GM21381 (cell line): ENCODE data around the gene GPR17.

Experiments
- ATAC-seq: cut with Tn5 transposase; IDR thresholded peaks from one replicate; pipeline ENCODE4 v1.9.1; 2021; ENCODE audit warnings: mild to moderate bottlenecking, moderate library complexity; ENCODE audit not compliant: unreplicated experiment

GPR17 gene

DNA sequence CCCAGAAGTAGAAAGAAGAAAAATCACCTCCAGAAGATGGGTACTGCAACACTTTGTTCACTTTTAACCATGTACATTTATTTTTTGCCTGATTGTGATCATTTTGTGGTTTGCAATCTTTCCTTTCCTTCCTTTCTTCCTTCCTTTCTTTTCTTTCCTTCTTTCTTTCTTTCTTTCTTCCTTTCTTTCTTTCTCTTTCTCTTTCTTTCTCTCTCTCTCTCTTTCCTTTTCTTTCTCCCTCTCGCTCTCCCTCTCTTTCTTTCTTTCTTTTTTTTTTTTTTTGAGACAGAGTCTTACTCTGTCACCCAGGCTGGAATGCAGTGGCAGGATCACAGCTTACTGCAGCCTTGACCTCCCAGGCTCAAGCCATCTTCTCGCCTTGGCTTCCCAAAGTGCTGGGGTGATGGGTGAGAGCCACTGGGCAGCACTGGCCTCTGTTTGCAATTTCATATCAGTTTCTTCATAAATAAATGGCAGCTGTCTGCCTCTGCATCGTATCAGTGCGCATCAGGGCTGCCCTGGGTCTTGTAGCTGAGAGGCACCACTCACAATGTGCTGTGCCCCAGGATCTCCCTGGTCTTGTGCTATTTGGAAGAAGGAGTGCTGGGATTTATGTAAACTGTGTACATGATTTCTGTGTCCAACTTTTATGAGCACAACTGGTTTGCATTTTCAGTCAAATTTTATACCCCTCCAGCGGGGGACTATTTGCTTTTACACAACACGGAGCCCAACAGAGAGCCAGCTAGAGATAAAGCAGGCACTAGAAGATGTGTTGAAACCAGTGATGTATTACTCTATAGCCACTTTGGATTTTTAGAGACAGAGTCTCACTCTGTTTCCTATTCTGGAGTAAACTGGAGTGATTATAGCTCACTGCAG lies 36.3 kb downstream of the GPR17 start:
- no peak for ATAC-seq

DNA sequence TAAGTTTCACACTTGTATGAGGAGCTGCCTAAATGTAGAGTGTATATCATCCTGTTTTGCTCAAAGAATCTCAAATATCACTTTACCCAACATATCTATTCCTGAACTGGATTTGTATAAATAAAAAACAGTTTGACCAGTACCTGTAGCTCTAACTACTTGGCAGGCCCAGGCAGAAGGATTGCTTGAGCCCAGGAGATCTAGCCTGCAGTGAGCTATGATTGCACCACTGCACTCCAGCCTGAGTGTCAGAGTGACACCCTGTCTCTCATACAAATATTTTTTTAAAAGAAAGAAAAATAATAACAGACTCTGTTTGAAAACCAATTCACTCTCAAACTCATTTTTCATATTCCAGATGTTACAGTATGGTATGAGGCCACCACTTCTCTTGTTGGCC lies 37.1 kb downstream of the GPR17 start:
- ATAC-seq, result no peak

DNA sequence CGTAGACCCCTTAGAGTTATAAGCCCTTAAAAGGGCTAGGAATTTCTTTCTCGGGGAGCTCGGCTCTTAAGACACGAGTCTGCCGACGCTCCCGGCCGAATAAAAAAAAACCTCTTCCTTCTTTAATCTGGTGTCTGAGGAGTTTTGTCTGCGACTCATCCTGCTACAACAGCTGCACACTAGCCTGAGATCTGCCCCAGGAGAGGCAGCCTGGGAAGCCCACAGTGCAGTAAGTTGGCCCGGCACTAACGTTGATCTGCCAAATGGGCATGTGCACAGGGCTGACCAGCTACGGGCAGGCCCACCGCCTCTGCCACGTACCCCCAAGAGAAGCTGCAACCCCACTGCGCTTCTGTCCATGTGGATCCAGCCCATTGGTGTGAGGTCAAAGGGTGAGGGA lies 37.8 kb downstream of the GPR17 start:
- no peak for ATAC-seq

DNA sequence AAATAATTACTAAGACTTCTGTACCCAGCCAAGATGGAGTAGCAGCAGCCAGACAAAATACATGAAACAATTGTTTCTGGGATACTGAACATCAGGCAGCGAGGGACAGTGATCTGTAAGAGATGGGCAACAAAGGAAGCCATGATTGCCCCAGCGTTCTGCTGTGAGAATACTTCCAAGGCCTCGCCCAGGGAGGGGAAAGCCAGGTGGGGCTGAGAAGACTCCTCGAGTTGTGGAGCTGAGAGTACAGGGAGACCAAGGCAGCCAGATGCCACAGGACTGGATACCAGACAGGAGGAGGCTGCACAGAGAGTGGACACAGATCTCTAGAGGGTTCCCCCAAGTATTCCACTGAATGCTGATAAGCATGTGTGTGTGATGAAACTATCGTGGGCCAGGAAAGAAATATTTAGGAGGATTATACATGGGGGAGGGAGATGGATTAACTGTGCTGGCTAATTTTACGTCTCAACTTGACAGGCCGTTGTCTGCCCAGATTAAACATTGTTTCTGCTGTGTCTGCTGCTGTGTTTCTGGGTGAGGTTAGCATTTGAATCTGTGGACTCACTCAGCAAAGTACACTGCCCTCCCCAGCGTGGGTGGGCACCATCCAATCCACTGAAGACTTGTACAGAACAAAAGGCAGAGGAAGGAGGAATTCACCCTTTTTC lies 39.6 kb downstream of the GPR17 start:
- no peak for ATAC-seq

DNA sequence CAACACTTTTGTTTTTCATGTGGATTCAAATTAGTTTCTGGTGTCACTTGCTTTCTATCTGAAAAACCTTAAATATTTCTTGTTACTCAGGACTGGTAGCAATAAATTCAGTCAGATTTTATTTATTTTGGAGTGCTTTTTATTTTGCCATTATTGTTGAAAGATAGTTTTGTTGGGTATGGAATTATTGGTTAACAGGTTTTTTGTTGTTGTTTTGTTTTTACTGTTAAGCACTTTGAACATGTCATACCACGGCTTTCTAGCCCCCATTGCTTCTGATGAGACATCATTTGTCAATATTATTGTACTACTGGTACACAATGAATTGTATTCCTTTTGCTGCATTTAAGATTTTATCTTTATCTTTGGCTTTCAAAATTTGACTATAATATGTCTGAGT lies 42.5 kb downstream of the GPR17 start:
- no peak for ATAC-seq

DNA sequence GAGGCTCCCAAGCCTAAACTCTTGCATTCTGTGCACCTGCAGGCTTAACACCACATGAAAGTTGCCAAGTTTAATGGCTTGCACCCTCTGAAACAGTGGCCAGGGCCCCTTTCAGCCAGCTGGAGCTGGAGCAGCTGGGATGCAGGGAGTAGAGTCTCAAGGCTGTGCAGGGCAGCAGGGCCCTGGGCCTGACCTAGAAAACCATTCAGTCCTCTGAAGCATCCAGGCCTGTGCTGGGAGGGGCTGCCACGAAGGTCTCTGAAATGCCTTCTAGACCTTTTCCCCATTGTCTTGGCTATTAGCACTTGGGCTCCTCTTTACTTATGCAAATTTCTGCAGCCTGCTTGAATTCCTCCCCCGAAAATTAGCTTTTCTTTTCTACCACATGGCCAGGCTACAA lies 44.7 kb downstream of the GPR17 start:
- no peak for ATAC-seq

DNA sequence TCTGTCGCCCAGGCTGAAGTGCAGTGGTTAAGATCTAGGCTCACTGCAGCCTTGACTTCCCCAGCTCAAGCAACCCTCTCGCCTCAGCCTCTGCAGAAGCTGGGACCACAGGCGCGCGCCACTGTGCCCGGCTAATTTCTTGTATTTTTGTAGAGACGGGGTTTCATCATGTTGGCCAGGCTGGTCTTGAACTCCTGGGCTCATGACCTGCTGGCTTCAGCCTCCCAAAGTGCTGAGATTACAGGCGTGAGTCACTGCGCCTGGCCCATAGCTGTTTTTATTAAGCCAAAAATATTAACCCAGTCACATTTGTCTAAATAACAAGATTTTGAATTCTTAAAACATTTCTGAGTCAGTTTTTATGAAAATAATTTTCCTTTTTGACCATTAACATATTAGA lies 49.0 kb downstream of the GPR17 start:
- no peak for ATAC-seq

DNA sequence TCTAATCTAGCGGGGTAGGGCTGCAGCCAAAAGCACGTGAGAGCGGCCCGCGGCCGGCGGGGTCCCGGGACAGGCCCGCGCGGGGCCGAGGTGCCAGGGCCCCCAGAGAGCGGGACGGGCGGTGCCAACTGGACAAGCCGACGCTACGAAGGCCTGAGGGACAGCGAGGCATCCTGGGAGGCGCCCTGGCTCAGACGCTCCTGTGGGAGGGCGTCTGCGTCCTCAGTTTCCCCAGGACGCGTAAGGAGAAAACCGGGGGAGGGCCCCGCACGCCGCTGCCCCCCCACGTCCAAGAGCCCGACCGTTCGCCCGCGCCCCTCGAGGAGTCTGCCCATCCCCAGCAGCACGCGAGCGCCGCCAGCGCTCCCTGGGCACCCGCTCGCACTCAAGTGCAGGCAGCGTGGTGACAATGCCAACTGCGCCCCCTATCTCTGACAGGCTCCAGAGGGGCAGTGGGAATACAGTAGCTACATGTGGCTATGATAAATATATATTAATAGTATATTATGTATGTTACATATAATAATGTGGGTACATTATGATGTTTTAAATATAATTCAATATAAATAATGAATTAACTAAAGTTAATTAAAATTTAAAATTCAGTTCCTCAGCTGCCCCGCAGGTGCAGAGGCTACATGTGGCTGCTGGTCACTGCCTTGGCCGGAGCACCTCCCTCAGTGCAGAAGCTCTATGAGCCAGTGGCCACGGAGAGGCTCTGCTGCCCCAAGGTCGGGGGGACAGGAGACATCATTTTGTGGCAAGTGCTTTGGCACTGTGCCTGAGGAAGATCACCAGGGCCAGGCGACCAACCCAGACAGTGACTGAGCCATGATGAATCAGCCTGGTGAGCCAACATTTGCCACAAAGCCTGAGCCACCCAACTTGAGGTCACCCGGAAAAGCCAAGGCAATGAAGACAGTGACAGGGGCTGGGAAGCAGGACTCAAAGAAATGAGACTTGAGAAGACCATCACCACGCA lies 49.8 kb downstream of the GPR17 start:
- ATAC-seq, result no peak

DNA sequence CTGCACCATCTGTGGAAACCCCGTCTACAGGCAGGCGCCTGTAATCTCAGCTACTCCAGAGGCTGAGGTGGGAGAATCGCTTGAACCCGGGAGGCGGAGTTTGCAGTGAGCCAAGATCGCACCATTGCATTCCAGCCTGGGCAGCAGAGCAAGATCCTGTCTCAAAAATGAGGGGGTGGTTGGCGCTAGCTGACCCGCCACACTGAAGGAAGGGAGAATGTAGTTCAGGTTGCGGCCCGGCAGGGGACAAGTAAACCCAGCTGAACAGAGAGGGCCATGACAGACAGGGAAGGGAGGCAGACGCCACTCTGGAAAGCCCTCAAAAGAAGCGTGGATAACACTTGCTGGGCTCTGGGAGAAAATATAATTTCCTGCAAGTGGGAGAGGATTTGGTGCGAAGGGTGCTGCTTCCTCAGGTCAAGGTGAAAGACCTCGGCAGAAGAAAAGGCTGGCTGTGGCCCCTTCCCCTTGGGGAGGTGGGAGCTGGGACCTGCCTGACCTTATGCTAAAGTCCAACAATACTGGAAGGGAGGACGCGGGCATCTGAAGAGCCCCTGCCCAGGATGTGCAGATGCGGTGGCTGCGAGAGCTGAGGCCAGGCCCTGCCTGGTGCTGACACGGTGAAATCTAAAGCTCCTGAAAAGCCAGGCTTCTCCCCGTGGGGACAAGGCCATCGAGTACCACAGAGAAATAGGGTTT lies 51.7 kb downstream of the GPR17 start:
- ATAC-seq, result no peak

DNA sequence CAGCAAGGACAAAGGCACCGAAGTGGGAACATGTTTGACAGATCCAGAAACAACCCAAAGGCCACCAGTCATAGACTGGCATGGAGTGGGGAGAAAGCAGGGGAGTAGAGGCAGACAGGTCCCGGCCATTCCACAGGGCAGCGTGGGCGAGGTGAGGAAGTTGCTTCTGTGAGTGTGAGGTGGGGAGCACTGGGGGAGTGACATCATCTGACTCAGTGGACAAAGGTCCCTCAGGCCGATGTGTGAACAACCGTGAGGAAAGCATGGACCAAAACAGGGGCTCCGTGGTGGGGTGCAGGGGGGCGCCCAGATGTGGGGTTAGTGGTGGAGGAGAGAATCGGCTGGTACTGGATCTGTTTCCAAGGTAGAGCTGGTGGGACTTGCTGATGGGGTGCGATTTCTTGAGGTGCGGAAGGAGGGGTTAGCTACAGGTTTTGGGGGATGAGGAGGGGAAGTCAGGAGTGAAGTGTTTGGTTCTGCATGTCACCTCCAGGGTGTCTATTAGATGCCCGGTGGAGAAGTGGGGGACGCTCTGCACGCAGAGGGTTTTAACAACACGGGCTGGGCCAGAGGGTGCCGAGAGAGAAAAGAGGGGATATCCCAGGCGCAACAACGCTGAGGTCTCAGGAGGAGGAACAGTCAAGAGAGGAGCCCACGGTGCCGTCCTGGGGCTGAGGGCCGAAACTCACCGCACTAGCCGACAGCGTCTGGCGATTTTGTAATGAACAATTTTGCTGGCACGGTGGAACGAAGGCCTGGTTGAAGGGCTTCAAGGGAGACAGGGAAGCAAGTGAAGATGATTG lies 52.8 kb downstream of the GPR17 start:
- no peak for ATAC-seq

DNA sequence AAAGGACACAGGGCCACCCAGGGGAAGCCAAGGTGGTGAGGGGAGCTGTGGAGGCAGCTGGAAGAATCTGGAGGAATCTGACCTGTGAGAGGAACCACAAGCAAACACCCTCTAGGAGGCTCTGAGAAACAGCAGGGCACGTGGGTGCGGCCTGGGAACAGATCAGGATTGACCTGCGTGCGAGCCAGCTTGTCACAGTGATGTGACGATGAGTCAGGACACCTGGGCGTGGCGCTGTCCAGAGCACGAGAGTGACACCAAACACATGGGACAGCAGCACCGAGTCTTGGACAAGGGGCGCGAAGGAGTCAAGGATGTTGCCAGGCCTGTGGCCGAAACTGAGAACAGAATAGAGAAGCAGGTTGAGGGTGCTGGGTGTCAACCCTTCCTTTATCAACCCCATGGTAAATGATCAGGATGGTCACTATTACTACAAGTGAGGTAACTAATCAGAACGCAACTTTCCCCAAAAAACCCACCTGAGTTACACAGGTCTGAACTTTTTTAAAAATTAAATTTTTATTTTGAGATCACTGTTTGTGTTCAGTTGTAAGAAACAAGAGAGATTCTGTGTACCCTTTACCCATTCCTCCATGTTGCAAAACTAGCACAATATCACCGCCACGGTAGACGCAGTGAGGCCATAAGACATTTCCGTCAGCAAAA lies 54.7 kb downstream of the GPR17 start:
- ATAC-seq, result peak; percentile 59

DNA sequence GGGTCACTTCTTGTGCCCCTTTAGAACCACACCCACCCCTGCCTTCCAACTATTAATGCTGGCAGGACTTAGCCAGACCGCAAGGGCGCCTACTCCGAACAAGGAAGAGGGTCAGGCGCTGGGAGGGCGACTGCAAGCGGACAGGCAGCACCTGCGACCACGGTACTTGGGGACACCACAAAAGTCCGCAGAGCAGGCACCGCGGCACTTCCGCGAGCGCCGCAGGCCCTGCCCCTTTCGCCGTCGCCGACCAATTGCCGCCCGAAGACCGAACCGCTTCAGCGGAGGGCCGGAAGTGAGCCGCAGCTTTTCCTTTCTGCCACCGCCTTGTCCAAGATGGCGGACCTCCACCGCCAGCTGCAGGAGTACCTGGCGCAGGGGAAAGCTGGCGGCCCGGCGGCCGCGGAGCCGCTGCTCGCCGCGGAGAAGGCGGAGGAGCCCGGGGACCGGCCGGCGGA lies 55.3 kb downstream of the GPR17 start, which contains the start of gene SFT2D3:
Gene SFT2D3, plus strand, starts transcription at position 305 of the 458 bp plus-strand sequence. Its CDS starts 32 bp downstream, at position 337.
- peak; percentile 57 for ATAC-seq

DNA sequence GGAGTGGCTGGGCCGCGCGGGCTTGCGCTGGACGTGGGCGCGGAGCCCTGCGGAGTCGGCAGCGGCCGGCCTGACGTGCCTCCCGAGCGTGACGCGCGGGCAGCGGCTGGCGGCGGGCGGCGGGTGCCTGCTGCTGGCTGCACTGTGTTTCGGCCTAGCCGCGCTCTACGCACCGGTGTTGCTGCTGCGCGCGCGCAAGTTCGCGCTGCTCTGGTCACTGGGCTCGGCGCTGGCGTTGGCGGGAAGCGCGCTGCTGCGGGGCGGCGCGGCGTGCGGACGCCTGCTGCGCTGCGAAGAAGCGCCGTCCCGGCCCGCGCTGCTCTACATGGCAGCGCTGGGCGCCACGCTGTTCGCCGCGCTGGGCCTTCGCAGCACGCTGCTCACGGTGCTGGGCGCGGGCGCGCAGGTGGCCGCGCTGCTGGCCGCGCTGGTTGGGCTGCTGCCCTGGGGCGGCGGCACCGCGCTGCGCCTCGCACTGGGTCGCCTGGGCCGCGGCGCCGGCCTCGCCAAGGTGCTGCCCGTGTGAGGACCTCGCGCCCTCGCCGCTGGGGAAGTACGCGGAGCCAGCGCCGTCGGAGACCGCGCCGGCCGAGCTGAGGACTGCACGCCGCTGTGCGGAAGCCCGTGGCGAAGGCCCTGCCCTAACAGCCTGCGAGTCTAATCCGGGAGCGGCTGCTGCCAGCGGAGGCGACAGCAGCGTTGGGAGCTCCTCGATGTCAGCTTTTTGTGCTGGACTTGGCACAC lies 55.9 kb downstream of the GPR17 start:
- peak; percentile 47 for ATAC-seq
